DMS53 treated with DMSO at 0.1 percent for 48 hours (cell line): ENCODE measurements around the gene FAM20A.
A peak's percentile ranks its signal among the peaks of the same experiment; 100 is the strongest.

Source experiments
- DNase-seq: peaks from one replicate; lab custom pipeline; 2025; ENCODE audit not compliant: unreplicated experiment; lab: John Stamatoyannopoulos, UW

FAM20A gene

GRCh38 chr17:68611353-68612208 is 10.4 kb upstream of the FAM20A start:
- no peak for DNase-seq

GRCh38 chr17:68610554-68610953 is 9.4 kb upstream of the FAM20A start:
- DNase-seq: no peak

- no peak for DNase-seq
Measured at GRCh38 chr17:68608515-68609130, 7.5 kb upstream of the FAM20A start.

DNA sequence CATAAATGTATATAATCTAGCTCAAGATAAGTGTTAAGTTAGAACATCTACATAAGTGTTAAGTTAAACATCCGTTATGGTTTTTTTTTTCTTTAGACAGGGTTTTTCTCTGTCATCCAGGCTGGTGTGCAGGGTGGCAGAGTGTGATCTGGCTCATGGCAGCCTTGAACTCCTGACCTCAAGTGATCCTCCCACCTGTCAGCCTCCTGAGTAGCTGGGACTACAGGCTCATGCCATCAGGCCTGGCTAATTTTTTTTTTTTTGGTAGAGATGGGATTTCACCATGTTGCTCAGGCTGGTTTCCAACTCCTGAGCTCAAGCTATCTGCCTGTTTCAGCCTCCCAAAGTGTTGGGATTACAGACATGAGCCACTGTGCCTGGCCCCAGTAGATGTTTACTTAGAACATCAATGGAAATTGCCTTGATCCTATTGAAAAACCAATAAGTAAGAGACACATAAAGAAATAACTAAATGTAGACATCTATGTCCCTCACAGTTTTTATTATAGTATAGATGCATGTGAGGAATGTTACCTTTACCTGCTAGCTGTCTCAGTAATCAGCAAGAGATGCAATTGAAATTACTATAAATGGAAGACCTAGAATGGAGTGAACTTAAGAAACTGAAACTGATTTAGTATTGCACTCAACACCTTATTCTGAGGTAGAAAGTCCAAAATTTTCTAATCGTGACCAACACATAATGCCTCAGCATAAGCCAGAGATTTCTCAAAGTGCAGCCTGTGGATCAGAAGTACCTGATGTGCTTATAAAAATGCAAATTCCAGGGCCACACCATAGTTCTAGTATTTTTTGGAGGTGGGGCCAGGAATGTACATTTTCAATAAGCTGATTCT is 5.5 kb upstream of the FAM20A start:
- no peak for DNase-seq

- no peak for DNase-seq
Measured at GRCh38 chr17:68605914-68606313, 4.7 kb upstream of the FAM20A start.

DNA sequence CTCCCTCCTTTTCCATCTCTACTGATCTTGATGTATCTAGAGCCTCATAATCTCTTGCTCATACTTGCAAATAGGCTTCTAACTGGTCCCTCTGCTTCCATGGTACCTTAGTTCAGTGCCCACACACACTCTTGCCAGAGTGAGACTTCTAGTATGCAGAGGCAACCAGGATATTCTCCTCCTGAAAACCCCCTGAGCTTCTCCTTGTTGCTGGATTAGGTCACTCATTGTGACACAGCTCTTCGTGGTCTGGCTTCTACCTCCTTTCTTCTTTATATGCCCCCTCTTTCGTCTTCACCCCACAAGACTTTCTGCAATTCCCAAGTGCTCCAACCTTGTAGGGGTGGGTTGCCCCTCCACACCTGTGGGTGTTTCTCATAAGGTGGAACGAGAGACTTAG is 2.5 kb upstream of the FAM20A start:
- DNase-seq: no peak

DNA sequence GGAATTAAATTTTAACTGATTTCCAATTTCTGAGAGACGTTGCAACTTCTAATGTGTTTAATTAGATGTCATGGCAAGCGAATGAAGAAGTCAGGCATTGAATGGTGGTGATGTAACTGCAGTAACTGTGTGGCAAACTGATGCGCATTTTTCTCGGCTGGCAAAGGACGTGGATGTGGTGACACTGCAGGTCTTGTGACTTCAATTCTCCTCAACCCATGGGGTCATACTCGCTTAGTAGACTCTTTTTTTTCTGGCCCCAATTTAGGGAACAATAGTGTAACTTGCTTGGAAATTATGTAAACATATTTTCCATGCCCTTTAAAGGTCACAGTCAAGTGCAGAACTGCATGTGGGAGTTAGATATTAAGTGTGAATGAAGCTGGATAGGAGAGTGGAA is 1.9 kb upstream of the FAM20A start:
- no peak for DNase-seq

DNA sequence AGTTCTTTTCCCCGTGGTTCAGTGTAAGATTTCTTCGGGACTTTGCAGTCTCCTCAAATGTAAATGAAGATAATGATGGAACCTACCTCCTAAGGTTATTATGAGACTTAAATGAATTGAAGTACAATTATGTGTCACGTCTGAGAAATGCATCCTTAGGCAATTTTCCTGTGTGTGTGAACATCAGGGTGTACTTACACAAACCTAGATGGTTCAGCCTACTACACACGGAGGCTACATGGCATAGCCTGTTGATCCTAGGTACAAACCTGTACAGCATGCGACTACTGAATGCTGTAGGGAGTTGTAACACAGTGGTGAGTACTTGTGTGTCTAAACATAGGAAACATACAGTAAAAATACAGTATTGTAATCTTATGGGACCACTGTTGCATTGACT is 1.1 kb upstream of the FAM20A start:
- DNase-seq: no peak

DNA sequence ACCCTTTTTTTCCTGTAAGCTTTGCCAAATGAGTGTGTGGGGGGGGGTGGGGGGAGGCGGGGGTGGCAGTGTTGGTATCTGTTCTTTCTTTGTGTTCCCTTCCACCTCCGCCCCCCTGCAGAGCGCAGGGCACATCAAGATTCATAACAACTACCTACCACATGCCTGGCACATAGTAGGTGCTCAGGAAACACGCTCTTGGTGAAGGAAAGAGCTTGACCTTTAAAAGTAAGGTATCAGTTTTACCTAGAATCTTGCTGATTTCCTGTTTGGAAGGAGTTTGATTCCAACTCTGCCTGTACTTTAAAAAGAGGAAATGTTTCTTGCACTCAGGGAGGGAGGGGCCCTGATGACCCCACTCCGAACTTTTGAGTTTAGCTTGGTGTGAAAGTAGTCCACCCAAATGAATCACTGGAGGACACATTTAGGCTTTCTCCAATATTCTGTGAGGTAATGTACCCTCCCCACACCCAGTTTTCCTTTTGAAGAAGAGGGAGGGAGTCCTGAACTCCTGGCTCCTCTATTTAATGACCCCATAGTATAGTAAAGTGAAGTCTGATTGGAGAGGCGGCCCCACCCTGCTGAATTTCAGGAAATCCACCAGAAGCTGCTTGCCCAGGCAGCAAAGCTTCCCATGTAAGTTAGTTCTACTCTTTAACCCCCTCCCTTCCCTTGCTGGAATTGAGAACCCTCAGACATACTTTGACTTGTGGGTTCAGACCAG is 560 bp upstream of the FAM20A start:
- no peak for DNase-seq

GRCh38 chr17:68600067-68600930 is 868 bp downstream of the FAM20A start:
- peak; percentile 29 for DNase-seq

GRCh38 chr17:68599552-68600066 is 1.6 kb downstream of the FAM20A start:
- no peak for DNase-seq

DNA sequence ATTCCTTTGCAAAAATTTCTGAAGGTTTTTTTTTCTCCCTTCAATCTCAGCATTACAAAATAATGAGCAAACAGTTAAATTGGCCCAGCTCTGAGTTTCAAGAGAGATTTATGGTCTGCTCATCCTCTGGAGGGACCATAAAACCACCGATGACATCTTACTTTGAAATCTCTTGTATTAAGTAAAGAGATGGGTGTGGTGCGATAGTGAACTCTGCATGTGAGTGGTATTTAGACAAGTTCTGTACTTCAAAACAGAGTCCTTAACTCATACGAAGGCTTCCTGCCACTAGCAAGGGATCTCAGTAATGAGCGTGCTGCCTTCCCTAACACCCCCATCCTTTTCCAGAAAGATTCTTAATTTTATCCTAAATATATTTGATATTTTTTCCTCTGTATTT is 2.1 kb downstream of the FAM20A start:
- DNase-seq: no peak

DNA sequence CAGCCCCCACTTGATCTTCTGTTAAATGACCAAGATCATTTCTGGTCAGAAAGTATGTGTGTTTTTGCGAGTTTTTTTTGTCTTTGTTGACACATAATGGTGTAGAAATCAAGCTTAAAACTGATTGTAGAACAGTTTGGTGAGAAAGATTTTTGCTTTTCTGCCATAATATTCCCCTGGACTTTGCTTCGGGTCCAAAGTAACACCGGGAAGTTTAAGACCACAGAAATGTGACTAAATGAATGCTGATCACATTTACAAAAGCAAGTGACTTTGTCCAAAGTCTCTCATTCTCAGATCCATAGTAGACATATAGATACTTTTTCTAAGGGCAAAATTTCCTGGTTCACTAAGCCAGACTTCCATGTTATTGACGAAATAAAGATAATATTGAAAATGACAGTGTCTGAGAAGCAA is 2.6 kb downstream of the FAM20A start:
- DNase-seq: no peak

- no peak for DNase-seq
Measured at GRCh38 chr17:68598074-68598473, 3.1 kb downstream of the FAM20A start.

DNA sequence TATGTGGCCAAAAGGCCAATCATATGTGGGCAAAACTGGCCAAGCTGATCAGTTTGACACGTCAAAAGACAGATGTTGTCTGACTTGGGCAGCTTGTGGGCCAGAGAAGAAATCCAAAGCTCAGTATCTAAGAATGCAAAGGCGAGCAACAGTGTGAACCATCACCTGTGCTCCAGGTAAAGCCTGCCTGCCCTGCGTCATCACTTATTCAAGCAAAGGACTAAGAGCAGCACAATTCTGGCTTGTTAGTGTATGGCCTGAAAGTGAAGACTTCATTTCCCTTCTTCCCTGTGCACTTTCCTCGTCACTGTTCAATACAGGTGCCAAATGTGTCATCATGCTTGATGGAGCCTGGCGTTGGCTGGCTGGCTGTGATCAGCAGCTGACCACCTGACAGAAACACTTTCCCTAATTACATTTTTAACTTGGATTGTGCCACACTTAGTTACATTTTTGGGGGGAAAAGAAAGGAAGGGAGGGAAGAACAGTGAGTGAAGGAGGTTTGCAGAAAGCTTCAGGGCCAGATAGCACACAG is 4.7 kb downstream of the FAM20A start:
- DNase-seq: no peak

DNA sequence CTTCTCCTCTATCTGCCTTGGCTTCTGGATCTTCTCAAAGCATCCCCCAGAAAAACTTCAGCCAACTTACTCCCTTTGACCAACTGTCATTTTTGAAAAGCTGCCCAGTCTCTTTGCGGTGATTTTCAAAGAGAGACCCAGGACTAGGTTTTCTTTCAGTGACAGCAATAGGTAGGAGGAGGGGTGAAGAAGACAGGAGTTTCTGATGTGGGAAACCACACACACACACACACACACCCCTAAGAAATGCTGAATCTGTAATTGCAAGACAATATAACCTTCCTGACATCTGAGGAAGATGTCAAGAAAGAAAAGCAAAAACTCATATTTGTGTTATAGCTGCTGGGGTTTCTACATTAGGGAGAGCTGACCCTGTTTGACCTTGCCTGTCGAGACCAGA is 5.2 kb downstream of the FAM20A start:
- no peak for DNase-seq

GRCh38 chr17:68595496-68595895 is 5.7 kb downstream of the FAM20A start:
- no peak for DNase-seq

DNA sequence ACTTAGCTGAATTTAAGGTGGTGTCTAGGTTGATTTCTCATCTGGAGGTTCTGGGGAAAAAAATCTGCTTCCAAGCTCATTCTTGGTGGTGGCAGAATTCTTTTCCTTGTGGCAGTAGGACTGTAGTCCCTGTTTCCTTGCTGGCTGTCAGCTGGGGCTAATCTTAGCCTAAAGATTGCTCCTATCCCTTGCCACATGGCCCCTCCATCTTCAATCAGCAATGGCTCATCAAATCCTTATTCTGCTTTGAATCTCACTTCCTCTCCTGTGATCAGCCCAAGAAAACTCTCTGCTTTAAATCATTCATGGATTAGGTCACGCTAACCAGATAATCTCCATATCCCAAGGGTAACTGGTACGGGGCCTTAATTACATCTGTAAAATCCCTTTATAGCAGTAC is 6.6 kb downstream of the FAM20A start:
- DNase-seq: no peak
